WTC11 (cell line): Measurements from ENCODE around the gene R3HDML.

Experiments
- CBFB ChIP-seq: sonication (generic); formaldehyde crosslinking; IDR thresholded peaks from 2 replicates; pipeline ENCODE4 v1.8.1; 2022; ENCODE audit warnings: mild to moderate bottlenecking, low read depth, missing genetic modification reagents
- CREB1 ChIP-seq: sonication (generic); formaldehyde crosslinking; IDR thresholded peaks from 2 replicates; pipeline ENCODE4 v1.8.0; 2023; ENCODE audit warnings: mild to moderate bottlenecking, missing genetic modification reagents
- NR1H2 ChIP-seq: sonication (generic); formaldehyde crosslinking; IDR thresholded peaks from 2 replicates; pipeline ENCODE4 v1.9.0; 2021; ENCODE audit warnings: mild to moderate bottlenecking, moderate library complexity, missing genetic modification reagents
- RELA ChIP-seq: sonication (generic); formaldehyde crosslinking; IDR thresholded peaks from 2 replicates; pipeline ENCODE4 v1.8.1; 2022; ENCODE audit warnings: missing genetic modification reagents, mild to moderate bottlenecking, borderline replicate concordance
- RORB ChIP-seq: fragments of 250-450 bp; sonication (Bioruptor Pico); IDR thresholded peaks from 2 replicates; pipeline ENCODE4 v1.9.0; 2021; ENCODE audit warnings: mild to moderate bottlenecking
- ZNF263 ChIP-seq: sonication (generic); formaldehyde crosslinking; IDR thresholded peaks from 2 replicates; pipeline ENCODE4 v1.8.1; 2022; ENCODE audit warnings: low read depth, mild to moderate bottlenecking, moderate library complexity, missing genetic modification reagents
- TF ChIP-seq, protein P1 (sequence below): fragments of 200-600 bp; IDR thresholded peaks from 2 replicates; pipeline ENCODE4 v1.8.0; 2022; ENCODE audit warnings: antibody characterized with exemption
- TF ChIP-seq, protein P2 (sequence below): fragments of 250-450 bp; sonication (Bioruptor Pico); IDR thresholded peaks from 2 replicates; pipeline ENCODE4 v1.9.0; 2021; ENCODE audit warnings: mild to moderate bottlenecking
- TF ChIP-seq, protein P3 (sequence below): sonication (generic); formaldehyde crosslinking; IDR thresholded peaks from 2 replicates; pipeline ENCODE4 v1.8.1; 2023; ENCODE audit warnings: mild to moderate bottlenecking, missing genetic modification reagents
- TF ChIP-seq, protein P4 (sequence below): sonication (generic); formaldehyde crosslinking; IDR thresholded peaks from 2 replicates; pipeline ENCODE4 v1.8.1; 2022; ENCODE audit warnings: mild to moderate bottlenecking, missing genetic modification reagents, moderate library complexity, borderline replicate concordance
- TF ChIP-seq, protein P5 (sequence below): sonication (generic); formaldehyde crosslinking; IDR thresholded peaks from 2 replicates; pipeline ENCODE4 v1.8.0; 2022; ENCODE audit warnings: mild to moderate bottlenecking, missing genetic modification reagents

DNA sequence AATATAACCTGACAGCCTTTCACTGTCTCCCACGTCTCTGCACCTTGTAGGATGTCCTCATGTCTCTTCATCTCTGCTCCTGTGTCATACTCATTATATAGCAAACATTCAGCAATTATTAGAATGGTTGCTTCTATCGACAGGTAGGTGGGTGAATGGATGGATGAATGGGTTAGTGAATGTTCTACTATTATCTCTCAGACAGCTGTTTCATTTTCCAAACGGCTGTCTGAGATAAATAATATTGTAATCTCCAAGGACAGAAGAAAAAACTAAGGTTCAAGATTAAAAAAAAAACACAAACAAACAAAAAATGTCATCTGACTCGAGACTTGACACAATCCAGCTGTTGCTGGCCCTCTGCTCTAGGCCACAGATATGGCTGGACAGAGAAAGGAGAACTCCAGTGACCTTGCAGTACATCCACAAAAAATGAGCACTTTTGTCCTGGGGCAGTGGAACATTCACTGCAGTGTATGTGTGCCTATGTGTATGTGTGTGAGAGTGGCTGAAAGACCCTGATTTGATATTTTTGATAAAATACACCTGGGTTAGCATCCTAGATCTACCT is 20.8 kb downstream of the R3HDML start:
- TF ChIP-seq, protein P1, sequence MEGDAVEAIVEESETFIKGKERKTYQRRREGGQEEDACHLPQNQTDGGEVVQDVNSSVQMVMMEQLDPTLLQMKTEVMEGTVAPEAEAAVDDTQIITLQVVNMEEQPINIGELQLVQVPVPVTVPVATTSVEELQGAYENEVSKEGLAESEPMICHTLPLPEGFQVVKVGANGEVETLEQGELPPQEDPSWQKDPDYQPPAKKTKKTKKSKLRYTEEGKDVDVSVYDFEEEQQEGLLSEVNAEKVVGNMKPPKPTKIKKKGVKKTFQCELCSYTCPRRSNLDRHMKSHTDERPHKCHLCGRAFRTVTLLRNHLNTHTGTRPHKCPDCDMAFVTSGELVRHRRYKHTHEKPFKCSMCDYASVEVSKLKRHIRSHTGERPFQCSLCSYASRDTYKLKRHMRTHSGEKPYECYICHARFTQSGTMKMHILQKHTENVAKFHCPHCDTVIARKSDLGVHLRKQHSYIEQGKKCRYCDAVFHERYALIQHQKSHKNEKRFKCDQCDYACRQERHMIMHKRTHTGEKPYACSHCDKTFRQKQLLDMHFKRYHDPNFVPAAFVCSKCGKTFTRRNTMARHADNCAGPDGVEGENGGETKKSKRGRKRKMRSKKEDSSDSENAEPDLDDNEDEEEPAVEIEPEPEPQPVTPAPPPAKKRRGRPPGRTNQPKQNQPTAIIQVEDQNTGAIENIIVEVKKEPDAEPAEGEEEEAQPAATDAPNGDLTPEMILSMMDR: no peak
- TF ChIP-seq NR1H2 (no peak), ZNF263 (no peak), RORB (CRISPR knock-in tag) (no peak), CREB1 (CRISPR knock-in tag) (no peak), RELA (CRISPR knock-in tag) (no peak), CBFB (CRISPR knock-in tag) (no peak)
- TF ChIP-seq, protein P2, sequence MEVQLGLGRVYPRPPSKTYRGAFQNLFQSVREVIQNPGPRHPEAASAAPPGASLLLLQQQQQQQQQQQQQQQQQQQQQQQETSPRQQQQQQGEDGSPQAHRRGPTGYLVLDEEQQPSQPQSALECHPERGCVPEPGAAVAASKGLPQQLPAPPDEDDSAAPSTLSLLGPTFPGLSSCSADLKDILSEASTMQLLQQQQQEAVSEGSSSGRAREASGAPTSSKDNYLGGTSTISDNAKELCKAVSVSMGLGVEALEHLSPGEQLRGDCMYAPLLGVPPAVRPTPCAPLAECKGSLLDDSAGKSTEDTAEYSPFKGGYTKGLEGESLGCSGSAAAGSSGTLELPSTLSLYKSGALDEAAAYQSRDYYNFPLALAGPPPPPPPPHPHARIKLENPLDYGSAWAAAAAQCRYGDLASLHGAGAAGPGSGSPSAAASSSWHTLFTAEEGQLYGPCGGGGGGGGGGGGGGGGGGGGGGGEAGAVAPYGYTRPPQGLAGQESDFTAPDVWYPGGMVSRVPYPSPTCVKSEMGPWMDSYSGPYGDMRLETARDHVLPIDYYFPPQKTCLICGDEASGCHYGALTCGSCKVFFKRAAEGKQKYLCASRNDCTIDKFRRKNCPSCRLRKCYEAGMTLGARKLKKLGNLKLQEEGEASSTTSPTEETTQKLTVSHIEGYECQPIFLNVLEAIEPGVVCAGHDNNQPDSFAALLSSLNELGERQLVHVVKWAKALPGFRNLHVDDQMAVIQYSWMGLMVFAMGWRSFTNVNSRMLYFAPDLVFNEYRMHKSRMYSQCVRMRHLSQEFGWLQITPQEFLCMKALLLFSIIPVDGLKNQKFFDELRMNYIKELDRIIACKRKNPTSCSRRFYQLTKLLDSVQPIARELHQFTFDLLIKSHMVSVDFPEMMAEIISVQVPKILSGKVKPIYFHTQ (CRISPR knock-in tag): no peak
- TF ChIP-seq, protein P3, sequence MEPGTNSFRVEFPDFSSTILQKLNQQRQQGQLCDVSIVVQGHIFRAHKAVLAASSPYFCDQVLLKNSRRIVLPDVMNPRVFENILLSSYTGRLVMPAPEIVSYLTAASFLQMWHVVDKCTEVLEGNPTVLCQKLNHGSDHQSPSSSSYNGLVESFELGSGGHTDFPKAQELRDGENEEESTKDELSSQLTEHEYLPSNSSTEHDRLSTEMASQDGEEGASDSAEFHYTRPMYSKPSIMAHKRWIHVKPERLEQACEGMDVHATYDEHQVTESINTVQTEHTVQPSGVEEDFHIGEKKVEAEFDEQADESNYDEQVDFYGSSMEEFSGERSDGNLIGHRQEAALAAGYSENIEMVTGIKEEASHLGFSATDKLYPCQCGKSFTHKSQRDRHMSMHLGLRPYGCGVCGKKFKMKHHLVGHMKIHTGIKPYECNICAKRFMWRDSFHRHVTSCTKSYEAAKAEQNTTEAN: no peak
- TF ChIP-seq, protein P4, sequence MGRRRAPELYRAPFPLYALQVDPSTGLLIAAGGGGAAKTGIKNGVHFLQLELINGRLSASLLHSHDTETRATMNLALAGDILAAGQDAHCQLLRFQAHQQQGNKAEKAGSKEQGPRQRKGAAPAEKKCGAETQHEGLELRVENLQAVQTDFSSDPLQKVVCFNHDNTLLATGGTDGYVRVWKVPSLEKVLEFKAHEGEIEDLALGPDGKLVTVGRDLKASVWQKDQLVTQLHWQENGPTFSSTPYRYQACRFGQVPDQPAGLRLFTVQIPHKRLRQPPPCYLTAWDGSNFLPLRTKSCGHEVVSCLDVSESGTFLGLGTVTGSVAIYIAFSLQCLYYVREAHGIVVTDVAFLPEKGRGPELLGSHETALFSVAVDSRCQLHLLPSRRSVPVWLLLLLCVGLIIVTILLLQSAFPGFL: no peak
- TF ChIP-seq, protein P5, sequence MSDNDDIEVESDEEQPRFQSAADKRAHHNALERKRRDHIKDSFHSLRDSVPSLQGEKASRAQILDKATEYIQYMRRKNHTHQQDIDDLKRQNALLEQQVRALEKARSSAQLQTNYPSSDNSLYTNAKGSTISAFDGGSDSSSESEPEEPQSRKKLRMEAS (CRISPR knock-in tag): no peak
